GM12873 (cell line): Measurements from ENCODE around the gene SPOPL.

Experiments used
- TF ChIP-seq, protein P1 (sequence below): IDR thresholded peaks from 2 replicates; pipeline ENCODE4 v1.5.1; 2012; ENCODE audit warnings: low read depth, mild to moderate bottlenecking, moderate library complexity, low read length, control low read depth; ENCODE audit not compliant: insufficient read depth; ENCODE audit errors: missing control alignments

SPOPL gene

DNA sequence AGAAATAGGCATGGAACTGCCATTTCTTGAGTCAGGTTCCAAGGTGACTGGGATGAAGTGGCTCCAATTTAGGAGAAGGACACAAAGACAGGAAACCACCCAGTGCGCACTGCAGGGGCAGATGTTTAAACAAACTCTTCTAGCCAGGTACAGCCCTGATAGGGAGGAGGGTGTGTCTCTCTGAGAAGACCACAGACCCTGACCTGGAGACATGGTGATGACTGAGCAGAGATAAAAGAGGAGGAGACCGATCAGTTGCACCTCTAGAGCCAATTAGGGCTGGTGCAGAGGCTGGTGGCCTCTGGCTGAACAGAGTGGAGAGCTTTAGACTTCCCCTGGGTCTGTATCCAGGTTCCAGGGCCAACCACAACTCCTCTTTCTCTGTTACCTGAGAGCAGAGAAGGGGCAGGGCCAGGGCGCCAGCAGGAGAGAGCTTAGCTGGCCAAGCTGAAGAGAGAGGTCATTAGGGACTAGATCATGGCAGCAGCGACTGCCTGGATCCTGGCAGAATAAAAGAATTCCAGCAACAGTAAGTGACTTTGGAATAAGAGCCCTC is 5.4 kb upstream of the SPOPL start:
- TF ChIP-seq, protein P1, sequence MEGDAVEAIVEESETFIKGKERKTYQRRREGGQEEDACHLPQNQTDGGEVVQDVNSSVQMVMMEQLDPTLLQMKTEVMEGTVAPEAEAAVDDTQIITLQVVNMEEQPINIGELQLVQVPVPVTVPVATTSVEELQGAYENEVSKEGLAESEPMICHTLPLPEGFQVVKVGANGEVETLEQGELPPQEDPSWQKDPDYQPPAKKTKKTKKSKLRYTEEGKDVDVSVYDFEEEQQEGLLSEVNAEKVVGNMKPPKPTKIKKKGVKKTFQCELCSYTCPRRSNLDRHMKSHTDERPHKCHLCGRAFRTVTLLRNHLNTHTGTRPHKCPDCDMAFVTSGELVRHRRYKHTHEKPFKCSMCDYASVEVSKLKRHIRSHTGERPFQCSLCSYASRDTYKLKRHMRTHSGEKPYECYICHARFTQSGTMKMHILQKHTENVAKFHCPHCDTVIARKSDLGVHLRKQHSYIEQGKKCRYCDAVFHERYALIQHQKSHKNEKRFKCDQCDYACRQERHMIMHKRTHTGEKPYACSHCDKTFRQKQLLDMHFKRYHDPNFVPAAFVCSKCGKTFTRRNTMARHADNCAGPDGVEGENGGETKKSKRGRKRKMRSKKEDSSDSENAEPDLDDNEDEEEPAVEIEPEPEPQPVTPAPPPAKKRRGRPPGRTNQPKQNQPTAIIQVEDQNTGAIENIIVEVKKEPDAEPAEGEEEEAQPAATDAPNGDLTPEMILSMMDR = no peak

DNA sequence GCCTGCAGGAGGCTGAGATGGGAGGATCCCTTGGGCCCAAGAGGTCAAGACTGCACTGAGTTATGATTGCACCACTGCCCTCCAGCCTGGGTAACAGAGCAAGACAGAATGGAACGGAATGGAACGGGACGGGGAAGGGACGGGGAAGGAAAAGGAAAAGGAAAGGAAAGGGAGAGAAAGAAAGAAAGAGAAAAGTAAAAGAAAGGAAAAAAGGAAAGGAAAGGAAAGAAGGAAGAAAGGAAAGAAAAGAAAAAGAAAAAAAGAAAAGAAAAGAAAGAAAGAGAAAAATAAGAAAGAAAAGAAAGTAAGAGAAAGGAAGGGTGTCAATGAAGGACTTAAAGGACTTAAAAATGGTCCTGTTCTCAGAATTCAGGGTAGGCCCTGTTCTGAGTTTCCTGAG is 4.3 kb upstream of the SPOPL start:
- TF ChIP-seq, protein P1 = no peak

DNA sequence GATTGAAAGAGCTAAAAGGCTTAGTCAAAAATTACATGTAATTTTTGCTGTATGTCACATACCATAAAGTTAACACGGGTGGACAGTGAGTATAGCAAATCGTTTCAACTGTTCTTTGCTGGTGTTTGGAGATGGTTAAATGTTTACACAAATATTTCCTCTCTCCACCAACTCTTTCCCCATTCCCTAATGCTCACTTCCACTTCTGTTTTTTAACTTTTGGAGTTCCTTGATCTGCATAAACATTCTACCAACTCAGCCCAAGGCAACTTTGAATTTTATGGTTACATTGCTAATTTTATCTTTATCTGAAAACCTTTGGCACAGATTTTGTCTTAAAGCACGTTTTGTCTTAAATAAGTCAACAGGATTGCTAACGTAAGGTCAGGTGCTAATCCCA is 1.9 kb upstream of the SPOPL start:
- TF ChIP-seq, protein P1 = no peak

DNA sequence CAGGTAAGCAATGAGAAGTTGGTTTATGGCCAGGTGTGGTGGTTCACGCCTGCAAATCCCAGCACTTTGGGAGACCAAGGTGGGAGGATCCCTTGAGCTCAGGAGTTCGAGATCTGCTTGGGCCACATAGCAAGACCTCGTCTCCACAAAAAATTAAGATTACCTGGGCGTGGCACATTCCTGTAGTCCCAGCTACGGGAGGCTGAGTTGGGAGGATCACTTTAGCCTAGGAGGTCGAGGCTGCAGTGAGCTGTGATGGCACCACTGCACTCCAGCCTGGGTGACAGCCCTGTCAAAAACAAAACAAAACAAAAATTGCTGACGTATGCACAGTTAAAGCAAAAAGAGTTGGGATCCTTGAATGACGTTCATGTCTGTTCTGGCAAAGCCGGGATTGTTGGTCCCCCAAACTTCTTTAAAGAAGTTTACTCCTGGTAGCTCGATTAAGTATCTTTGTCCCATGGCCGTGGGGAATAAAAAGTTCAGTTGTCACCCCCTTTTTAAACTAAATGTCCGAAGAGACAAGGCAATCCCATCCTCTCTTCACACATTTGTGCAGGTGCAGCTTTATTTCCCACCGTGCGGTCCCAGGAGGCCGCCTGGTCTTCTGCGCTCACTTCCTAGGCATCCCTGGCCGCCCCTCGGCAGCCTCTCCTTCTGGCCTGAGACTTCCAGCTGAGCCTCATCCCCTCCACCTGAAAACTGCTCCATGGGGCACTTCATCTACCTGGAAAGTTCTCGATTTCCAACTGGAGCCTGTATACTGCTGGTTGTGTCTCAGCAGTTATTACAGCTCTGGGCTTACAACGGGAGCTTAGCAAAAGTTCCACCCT is 762 bp upstream of the SPOPL start:
- TF ChIP-seq, protein P1 = no peak

DNA sequence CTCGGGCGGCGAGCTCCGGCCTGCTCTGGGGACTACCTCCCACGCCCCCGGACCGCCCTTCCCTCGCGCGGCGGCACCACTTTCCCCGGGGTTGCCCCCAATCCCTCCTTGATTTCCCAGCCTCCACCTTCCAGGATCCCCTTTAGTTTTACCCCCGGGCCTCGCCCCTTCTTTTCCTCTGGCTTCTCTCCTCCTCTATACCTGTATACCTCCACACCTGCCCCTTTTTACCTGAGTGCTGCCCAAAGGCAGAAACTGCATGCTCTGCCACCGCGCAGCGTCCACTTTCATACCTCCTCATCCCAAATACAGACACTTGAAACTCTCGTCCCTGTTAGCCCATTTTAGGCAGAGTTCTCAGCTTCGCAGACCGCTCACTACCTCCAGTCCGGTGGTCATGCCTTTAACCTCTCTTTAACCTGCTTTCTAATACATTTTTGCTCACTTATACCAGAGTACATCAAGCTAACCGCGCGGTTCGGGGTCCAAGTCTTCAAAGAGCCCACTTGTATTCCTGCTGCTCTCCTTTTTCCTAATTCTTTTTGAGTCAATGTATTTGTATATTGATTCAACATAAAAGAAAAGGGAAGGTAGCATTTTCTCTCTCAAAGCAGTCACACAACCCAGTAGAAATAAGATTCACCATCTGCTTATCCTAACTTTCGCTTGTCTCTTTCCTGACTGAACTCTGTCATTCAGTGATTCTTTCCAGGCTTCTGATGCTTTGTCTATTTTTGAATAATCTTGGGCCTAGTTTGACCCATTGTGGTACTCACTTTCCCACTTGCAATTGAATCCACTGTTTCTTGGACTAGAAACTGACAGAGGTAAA is 901 bp downstream of the SPOPL start:
- TF ChIP-seq, protein P1 = no peak

DNA sequence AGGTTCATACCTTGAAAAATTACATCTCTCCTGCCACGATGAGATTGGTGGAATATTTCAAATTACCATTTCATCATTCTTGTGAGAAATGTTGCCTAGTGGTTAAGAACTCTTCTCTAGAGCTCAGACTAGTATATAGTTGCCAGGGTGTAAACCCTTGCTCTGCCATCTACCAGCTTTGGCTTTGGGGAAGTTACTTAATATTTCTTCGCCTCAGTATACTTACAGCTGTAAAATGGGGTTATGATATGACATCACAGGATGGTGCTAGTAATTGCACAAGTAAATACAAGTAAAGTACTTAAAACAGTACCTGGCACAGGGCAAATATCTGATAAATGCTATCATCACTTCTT is 1.5 kb downstream of the SPOPL start:
- TF ChIP-seq, protein P1 = no peak

DNA sequence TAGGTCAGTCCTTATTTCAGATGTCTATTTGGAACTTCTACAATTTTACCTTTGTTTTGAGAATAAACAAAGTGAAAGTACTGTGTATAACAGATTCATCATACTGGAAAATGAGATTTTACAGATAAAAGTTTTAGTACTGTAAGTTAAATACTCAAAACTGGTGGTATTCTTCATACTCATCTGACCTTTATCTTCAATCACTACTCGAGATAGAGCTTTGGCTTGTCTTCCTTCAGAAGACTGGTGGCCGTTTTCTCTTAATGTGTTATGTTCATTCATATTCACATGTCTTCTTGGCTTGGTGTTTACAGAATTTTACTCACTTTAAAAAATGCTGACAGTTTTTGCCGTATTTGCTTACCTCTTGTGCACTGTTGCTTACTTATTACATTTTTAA is 2.1 kb downstream of the SPOPL start:
- TF ChIP-seq, protein P1 = no peak
